SK-N-SH (cell line): ENCODE measurements around the gene PKNOX2. TPM values are rescaled to one million over a fixed set of nuclear protein-coding genes. Genes with fewer than 3 reads are reported as not detected.
A peak's percentile ranks its signal among the peaks of the same experiment; 100 is the strongest.

Experiments used
- CTCF ChIA-PET: fragments of 300-600, 350-600 bp; formaldehyde crosslinking; extraction: SDS; loops from one replicate; lab custom pipeline; 2021; lab: Yijun Ruan, JAX
- POLR2A ChIA-PET: fragments of 350-600 bp; sonication (Branson Sonifier 250); formaldehyde crosslinking; extraction: SDS; loops from one replicate; lab custom pipeline; 2020; ENCODE audit warnings: antibody characterized with exemption, inconsistent platforms; lab: Yijun Ruan, JAX
- DNase-seq: peaks from one replicate; pipeline ENCODE4 v3.0.0; 2012
- H2AFZ ChIP-seq: fragments of 200-600 bp; sonication (generic); 2 replicates; pipeline ENCODE4 v1.8.1; 2016; ENCODE audit warnings: antibody characterized with exemption, mild to moderate bottlenecking, low read depth
- H3F3A ChIP-seq: fragments of 200-600 bp; sonication (generic); replicated peaks from 2 replicates; pipeline ENCODE3; 2016; ENCODE audit warnings: antibody characterized with exemption, mild to moderate bottlenecking; ENCODE audit not compliant: insufficient read depth
- H3K27ac ChIP-seq, 2 experiments: fragments of 200-500 bp in 1 of 2; fragments of 200-600 bp in 1 of 2; sonication (Bioruptor generic) in 1 of 2; sonication (generic), shearing (Covaris generic) in 1 of 2; 2 replicates each; pipeline versions ENCODE4 v1.5.1 to v1.6.1; 2014 to 2016; ENCODE audit warnings: low read depth in 2 of 2, inconsistent platforms in 1 of 2, low read length in 1 of 2, mild to moderate bottlenecking in 1 of 2, mixed read lengths in 1 of 2
- H3K27me3 ChIP-seq: fragments of 200-600 bp; sonication (generic), shearing (Covaris generic); 2 replicates; pipeline ENCODE4 v1.6.1; 2016; ENCODE audit warnings: mixed run types; ENCODE audit not compliant: insufficient read depth
- H3K36me3 ChIP-seq, 2 experiments: fragments of 200-500 bp in 1 of 2; fragments of 200-600 bp in 1 of 2; sonication (Bioruptor generic) in 1 of 2; sonication (generic) in 1 of 2; replicated peaks in 1 of 2; 2 replicates each; pipeline versions ENCODE3 to v1.5.1; 2014 to 2016; ENCODE audit warnings: low read length in 1 of 2, mild to moderate bottlenecking in 1 of 2; ENCODE audit not compliant: insufficient read depth in 2 of 2, control insufficient read depth in 1 of 2
- H3K4me1 ChIP-seq, 2 experiments: fragments of 200-500 bp in 1 of 2; fragments of 200-600 bp in 1 of 2; sonication (Bioruptor generic) in 1 of 2; sonication (generic), shearing (Covaris generic) in 1 of 2; 2 replicates each; pipeline versions ENCODE4 v1.5.1 to v1.6.1; 2014 to 2016; ENCODE audit warnings: low read depth in 1 of 2, low read length in 1 of 2, mixed run types in 1 of 2; ENCODE audit not compliant: insufficient read depth in 2 of 2, control insufficient read depth in 1 of 2
- H3K4me2 ChIP-seq: fragments of 200-600 bp; sonication (generic), shearing (Covaris generic); 2 replicates; pipeline ENCODE4 v1.6.1; 2017; ENCODE audit warnings: mixed run types
- H3K4me3 ChIP-seq, 2 experiments: fragments of 200-500 bp in 1 of 2; fragments of 200-600 bp in 1 of 2; sonication (Bioruptor generic) in 1 of 2; sonication (generic), shearing (Covaris generic) in 1 of 2; 2 replicates each; pipeline versions ENCODE4 v1.5.1 to v1.8.1; 2014 to 2016; ENCODE audit warnings: low read depth in 2 of 2, inconsistent platforms in 1 of 2, low read length in 1 of 2, mild to moderate bottlenecking in 1 of 2, mixed read lengths in 1 of 2, moderate library complexity in 1 of 2
- H3K79me2 ChIP-seq: fragments of 200-600 bp; sonication (generic); 2 replicates; pipeline ENCODE4 v1.8.1; 2017; ENCODE audit warnings: mild to moderate bottlenecking; ENCODE audit not compliant: insufficient read depth
- H3K9ac ChIP-seq: fragments of 200-600 bp; sonication (generic); 2 replicates; pipeline ENCODE4 v1.6.1; 2017; ENCODE audit warnings: mixed run types
- H3K9me2 ChIP-seq: fragments of 200-600 bp; sonication (generic); 2 replicates; pipeline ENCODE4 v1.6.1; 2017; ENCODE audit warnings: mixed run types
- H3K9me3 ChIP-seq: fragments of 200-600 bp; sonication (generic); 2 replicates; pipeline ENCODE4 v1.6.1; 2017; ENCODE audit warnings: mixed run types, mild to moderate bottlenecking, moderate library complexity
- H4K20me1 ChIP-seq: fragments of 200-600 bp; sonication (generic); 2 replicates; pipeline ENCODE4 v1.6.1; 2017; ENCODE audit warnings: mild to moderate bottlenecking, mixed run types; ENCODE audit not compliant: insufficient read depth
- ELF1 ChIP-seq: IDR thresholded peaks from 2 replicates; pipeline ENCODE4 v1.4.0; 2012
- EZH2phosphoT487 ChIP-seq: fragments of 200-600 bp; sonication (generic); IDR thresholded peaks from 2 replicates; pipeline ENCODE4 v1.6.1; 2017; ENCODE audit warnings: low read depth, mixed run types, mild to moderate bottlenecking, antibody characterized with exemption, moderate library complexity, borderline replicate concordance
- FOSL2 ChIP-seq: IDR thresholded peaks from 2 replicates; pipeline ENCODE4 v1.4.0; 2012; ENCODE audit warnings: low read depth, mild to moderate bottlenecking, moderate library complexity, borderline replicate concordance
- GATA2 ChIP-seq: sonication (generic); formaldehyde crosslinking; IDR thresholded peaks from 2 replicates; pipeline ENCODE4 v1.5.0; 2020; ENCODE audit warnings: mild to moderate bottlenecking, missing genetic modification reagents
- JUND ChIP-seq: IDR thresholded peaks from 2 replicates; pipeline ENCODE4 v1.4.0; 2012
- MEF2A ChIP-seq: IDR thresholded peaks from 2 replicates; pipeline ENCODE4 v1.4.0; 2012; ENCODE audit warnings: low read depth, borderline replicate concordance
- MXI1 ChIP-seq: IDR thresholded peaks from 2 replicates; pipeline ENCODE4 v1.6.1; 2012; ENCODE audit warnings: mild to moderate bottlenecking, low read depth, low read length, improper control_type of control experiment
- NFIC ChIP-seq: IDR thresholded peaks from 2 replicates; pipeline ENCODE4 v1.4.0; 2012; ENCODE audit warnings: borderline replicate concordance
- NRF1 ChIP-seq: IDR thresholded peaks from 2 replicates; pipeline ENCODE4 v1.6.1; 2012; ENCODE audit warnings: low read depth, mild to moderate bottlenecking, low read length
- POLR2AphosphoS5 ChIP-seq: IDR thresholded peaks from 2 replicates; pipeline ENCODE4 v1.6.1; 2012; ENCODE audit warnings: low read depth, low read length
- RAD21 ChIP-seq: IDR thresholded peaks from 2 replicates; pipeline ENCODE4 v1.6.1; 2012; ENCODE audit warnings: mild to moderate bottlenecking, low read length
- RXRA ChIP-seq: IDR thresholded peaks from 2 replicates; pipeline ENCODE4 v1.4.0; 2012; ENCODE audit warnings: low read depth, mild to moderate bottlenecking, borderline replicate concordance
- SIN3A ChIP-seq: IDR thresholded peaks from 2 replicates; pipeline ENCODE4 v1.6.1; 2012; ENCODE audit warnings: low read depth, mild to moderate bottlenecking, low read length, moderate library complexity, borderline replicate concordance
- SMC3 ChIP-seq: IDR thresholded peaks from 2 replicates; pipeline ENCODE4 v1.6.1; 2012; ENCODE audit warnings: low read depth, low read length, improper control_type of control experiment
- TAF1 ChIP-seq: IDR thresholded peaks from 2 replicates; pipeline ENCODE4 v1.6.1; 2012; ENCODE audit warnings: low read depth, mild to moderate bottlenecking, low read length, moderate library complexity, borderline replicate concordance
- TCF12 ChIP-seq: IDR thresholded peaks from 2 replicates; pipeline ENCODE4 v1.4.0; 2012
- TEAD4 ChIP-seq: IDR thresholded peaks from 2 replicates; pipeline ENCODE4 v1.4.0; 2012; ENCODE audit warnings: mild to moderate bottlenecking, borderline replicate concordance; ENCODE audit not compliant: insufficient read depth
- WGBS: methylation state at CpG from one replicate; pipeline ENCODE4 v1.1.6; 2017; ENCODE audit warnings: low lambda C conversion rate; 5-methylcytosine and 5-hydroxymethylcytosine counted together
- polyA plus RNA-seq, 3 experiments: library from polyadenylated mRNA; depleted of rRNA; stranded (reverse); fragments of >200 nt; gene quantifications; 2 replicates each; pipeline ENCODE4 v1.2.3, GENCODE V29; 2012
- TF ChIP-seq, protein P1 (sequence below): fragments of 200-600 bp; sonication (generic); IDR thresholded peaks from 2 replicates; pipeline ENCODE4 v1.6.1; 2017; ENCODE audit warnings: antibody characterized with exemption, mild to moderate bottlenecking, moderate library complexity
- TF ChIP-seq, protein P2 (sequence below): IDR thresholded peaks from 2 replicates; pipeline ENCODE4 v1.4.0; 2012; ENCODE audit warnings: low read depth, borderline replicate concordance

The PKNOX2 gene
- polyA plus RNA-seq, 1 of the 3 experiments (the other 2 are of a cell fraction): 0.02 TPM

DNA sequence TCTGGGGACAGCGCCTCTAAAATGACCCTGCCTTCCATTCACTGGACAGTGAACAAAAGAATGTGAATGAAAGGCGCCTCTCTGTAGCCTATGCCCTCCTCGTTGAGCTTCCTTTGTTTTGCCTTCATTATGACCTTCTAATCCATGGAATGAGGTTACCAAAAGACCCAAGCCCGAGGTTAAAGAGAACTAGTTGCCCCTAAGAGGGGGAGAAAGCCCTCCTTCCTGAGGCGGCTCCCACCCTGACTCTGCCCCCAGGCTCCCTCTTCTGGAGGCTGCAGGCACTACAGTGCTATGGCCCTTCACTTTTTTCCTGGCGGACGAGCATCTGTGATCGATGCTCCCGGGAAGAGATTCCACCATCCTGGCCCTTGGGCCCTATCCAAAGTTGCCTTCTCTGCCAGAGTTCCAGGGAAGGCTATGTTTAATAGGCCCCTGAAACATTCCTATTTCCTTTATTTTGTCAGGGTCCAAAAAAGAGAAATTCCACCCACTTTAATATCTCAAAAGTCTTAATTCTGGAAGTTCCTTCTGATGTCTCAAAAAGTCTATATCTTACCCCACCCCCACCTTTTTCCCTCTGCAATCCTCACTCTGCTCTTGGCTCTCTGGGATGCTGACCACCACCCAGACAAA is 184.2 kb downstream of the PKNOX2 start:
- peak; percentile 72 for TF ChIP-seq RAD21
- TF ChIP-seq, protein P1, sequence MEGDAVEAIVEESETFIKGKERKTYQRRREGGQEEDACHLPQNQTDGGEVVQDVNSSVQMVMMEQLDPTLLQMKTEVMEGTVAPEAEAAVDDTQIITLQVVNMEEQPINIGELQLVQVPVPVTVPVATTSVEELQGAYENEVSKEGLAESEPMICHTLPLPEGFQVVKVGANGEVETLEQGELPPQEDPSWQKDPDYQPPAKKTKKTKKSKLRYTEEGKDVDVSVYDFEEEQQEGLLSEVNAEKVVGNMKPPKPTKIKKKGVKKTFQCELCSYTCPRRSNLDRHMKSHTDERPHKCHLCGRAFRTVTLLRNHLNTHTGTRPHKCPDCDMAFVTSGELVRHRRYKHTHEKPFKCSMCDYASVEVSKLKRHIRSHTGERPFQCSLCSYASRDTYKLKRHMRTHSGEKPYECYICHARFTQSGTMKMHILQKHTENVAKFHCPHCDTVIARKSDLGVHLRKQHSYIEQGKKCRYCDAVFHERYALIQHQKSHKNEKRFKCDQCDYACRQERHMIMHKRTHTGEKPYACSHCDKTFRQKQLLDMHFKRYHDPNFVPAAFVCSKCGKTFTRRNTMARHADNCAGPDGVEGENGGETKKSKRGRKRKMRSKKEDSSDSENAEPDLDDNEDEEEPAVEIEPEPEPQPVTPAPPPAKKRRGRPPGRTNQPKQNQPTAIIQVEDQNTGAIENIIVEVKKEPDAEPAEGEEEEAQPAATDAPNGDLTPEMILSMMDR: peak; percentile 86
- TF ChIP-seq SMC3: peak; percentile 72
- TF ChIP-seq ELF1: no peak
- Histone ChIP-seq H3K4me1 (peaks cover 0 to 7% of the 10 kb centered on the region in 2 experiments; a peak in 1 of 4 replicates), H3K9me3 (no peaks in the 10 kb centered on the region), H3K9me2 (no peaks in the 10 kb centered on the region), H3K4me2 (no peak overlapping the region), H3K27ac (no peak overlapping the region), H3K27me3 (no peaks in the 10 kb centered on the region), H4K20me1 (no peaks in the 10 kb centered on the region), H2AFZ (no peak overlapping the region), H3K9ac (no peak overlapping the region), H3F3A (no peaks in the 10 kb centered on the region), H3K4me3 (no peak overlapping the region; a peak in 1 of 4 replicates), H3K79me2 (no peaks in the 10 kb centered on the region), H3K36me3 (no peaks in the 10 kb centered on the region)
- ChIA-PET CTCF (interaction anchor here (0.6 to 9.0 kb wide), 36 partner anchors 9 to 702 kb away, joined by 3 to 129 read pairs (median 4); partner anchors contain the start of gene PKNOX2), POLR2A (no interaction called here)
- DNase-seq: peak; percentile 87
- WGBS: 34% methylated on average over 8 of the region's 9 CpGs

DNA sequence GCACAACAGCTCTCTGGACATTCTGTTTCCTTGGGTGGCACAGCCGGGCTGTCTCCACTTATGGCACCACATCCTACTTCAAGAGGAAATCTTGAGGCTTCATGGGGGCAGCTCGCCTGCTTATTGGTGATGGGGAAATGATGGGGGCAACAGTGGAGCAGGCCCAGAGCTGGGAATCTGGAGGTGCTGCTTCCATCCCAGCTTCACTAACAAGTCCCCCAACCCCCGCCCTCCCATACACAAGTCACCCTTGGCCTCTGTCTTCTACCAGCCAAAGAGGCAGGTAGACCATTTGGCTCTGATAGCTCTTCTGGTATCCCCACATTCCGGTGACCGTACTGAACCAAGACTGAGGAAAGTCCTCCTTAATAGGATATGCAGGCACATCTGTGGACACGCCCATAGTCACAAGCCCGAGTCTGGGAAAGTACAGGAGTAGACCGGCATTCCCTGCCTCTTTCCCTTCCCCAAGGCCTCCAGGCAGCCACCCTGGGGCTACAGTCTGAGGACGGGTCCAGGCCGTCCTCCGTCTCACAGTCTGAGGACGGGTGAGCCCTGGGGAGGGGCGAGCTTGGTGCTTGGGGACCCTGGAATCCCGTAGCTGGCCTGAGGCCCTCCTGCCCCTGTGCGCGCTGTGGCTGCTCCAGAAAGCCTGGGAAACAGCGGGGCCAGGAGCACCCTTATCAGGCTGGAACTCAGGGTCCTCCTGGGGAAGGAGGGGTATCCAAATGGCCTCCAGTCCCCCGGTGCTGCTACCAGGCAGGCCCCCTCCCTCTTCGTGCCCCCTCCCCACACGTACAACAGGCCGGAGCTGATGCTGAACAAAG is 185.9 kb downstream of the PKNOX2 start:
- no peak overlapping the region for H2AFZ ChIP-seq
- no peaks in the 10 kb centered on the region for H3K9me2 ChIP-seq
- no peak for TF ChIP-seq SIN3A
- TF ChIP-seq EZH2phosphoT487: no peak
- no peak for TF ChIP-seq JUND
- no peak for TF ChIP-seq NRF1
- no peak for TF ChIP-seq TEAD4
- no peak for TF ChIP-seq GATA2 (CRISPR knock-in tag)
- no peak for TF ChIP-seq NFIC
- TF ChIP-seq MEF2A: no peak
- no peak for TF ChIP-seq TAF1
- TF ChIP-seq, protein P2, sequence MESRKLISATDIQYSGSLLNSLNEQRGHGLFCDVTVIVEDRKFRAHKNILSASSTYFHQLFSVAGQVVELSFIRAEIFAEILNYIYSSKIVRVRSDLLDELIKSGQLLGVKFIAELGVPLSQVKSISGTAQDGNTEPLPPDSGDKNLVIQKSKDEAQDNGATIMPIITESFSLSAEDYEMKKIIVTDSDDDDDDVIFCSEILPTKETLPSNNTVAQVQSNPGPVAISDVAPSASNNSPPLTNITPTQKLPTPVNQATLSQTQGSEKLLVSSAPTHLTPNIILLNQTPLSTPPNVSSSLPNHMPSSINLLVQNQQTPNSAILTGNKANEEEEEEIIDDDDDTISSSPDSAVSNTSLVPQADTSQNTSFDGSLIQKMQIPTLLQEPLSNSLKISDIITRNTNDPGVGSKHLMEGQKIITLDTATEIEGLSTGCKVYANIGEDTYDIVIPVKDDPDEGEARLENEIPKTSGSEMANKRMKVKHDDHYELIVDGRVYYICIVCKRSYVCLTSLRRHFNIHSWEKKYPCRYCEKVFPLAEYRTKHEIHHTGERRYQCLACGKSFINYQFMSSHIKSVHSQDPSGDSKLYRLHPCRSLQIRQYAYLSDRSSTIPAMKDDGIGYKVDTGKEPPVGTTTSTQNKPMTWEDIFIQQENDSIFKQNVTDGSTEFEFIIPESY: no peak
- no peak for TF ChIP-seq FOSL2
- no peak for TF ChIP-seq MXI1
- no peak for TF ChIP-seq TCF12
- no peak for TF ChIP-seq SMC3
- TF ChIP-seq RXRA: no peak
- TF ChIP-seq, protein P1: no peak
- no peak for TF ChIP-seq POLR2AphosphoS5
- TF ChIP-seq, all 33 proteins: peak for 0
- no peak overlapping the region for H3K9ac ChIP-seq
- H3K27ac ChIP-seq: no peak overlapping the region
- no peak for DNase-seq
- no peaks in the 10 kb centered on the region for H3F3A ChIP-seq
- H3K4me2 ChIP-seq: no peak overlapping the region
- no peak overlapping the region for H3K4me3 ChIP-seq
- 73% methylated on average over 9 of the region's 21 CpGs for WGBS
- no peaks in the 10 kb centered on the region for H4K20me1 ChIP-seq
- POLR2A ChIA-PET: no interaction called here
- H3K36me3 ChIP-seq: no peaks in the 10 kb centered on the region
- CTCF ChIA-PET: interaction anchor here (0.7 to 9.0 kb wide), 13 partner anchors 14 to 260 kb away, joined by 3 to 129 read pairs (median 8); partner anchors contain the start of gene PKNOX2
- H3K9me3 ChIP-seq: no peaks in the 10 kb centered on the region
- H3K27me3 ChIP-seq: no peaks in the 10 kb centered on the region
- H3K4me1 ChIP-seq: peaks cover 0 to 3% of the 10 kb centered on the region in 2 experiments; a peak in 1 of 4 replicates
- H3K79me2 ChIP-seq: no peaks in the 10 kb centered on the region
